HG03457 (cell line): ENCODE measurements around the gene PTPRG.
A peak's percentile ranks its signal among the peaks of the same experiment; 100 is the strongest.

ENCODE experiments used
- ATAC-seq: cut with Tn5 transposase; IDR thresholded peaks from one replicate; pipeline ENCODE4 v1.9.1; 2021; ENCODE audit warnings: moderate number of reproducible peaks; ENCODE audit not compliant: unreplicated experiment

Gene PTPRG

DNA sequence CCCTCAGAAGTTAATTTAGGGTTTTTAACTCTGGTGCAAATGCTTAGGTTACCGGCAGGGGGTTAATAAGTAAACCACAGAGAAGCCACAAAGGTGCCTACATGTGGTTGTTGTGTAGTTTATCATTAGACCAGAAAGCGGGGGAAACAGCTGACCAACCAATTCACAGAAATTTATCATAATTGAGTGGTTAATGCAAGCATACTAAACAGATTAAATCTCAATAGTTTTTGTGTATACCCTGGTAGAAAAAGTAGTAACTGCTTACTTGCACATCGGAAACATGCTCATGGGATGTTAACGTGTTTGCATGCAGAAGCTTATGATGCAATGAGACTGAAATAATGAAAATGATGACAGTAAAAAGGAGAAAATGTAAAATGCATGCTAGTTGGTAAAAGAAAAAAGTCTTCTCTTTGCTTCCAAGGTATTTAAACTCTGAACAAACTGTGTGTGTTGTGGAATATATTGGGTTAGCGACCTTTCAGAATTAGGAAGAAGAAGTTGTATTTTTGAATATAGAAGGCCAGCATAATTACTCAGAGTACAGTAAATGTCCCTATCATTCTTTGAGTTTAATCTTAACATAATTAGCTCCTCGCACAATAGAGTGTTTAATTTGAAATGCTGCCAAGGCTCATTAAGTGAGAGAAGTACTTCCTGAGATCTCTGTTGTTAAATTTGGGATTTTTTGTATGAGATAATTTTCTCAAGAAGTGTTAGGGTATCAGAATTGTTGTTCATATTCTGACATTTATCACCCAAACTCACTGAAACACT is 316.2 kb downstream of the PTPRG start:
- peak; percentile 95 for ATAC-seq

GRCh38 chr3:61882253-61882652 is 320.9 kb downstream of the PTPRG start:
- ATAC-seq, result no peak

- ATAC-seq, result no peak
Observed at GRCh38 chr3:61884794-61885193, 323.4 kb downstream of the PTPRG start.

GRCh38 chr3:61885414-61885813 is 324.0 kb downstream of the PTPRG start:
- ATAC-seq, result no peak

- no peak for ATAC-seq
Observed at GRCh38 chr3:61887206-61887605, 325.8 kb downstream of the PTPRG start.

- ATAC-seq, result no peak
Observed at GRCh38 chr3:61889259-61889658, 327.9 kb downstream of the PTPRG start.

- no peak for ATAC-seq
Observed at GRCh38 chr3:61890167-61890566, 328.8 kb downstream of the PTPRG start.

GRCh38 chr3:61890586-61890985 is 329.2 kb downstream of the PTPRG start:
- no peak for ATAC-seq

DNA sequence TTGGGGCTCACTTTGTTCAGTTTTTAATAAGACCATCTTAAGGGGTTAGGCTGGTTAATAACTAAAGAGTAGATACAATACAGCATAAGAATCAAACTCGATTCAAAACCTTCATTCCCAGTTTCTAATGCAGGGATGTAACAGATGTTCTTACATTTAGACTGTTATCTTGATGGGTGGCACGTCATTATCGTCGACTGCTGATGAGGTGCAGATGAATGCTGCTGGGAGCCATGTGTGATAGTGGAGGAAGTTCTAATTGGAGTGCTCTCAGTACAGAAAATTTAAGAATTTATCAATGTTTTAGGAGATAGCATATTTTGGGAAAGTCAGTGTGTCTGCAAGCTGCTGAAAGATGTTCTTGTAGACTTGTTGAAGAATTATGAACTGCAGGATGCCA is 331.5 kb downstream of the PTPRG start:
- ATAC-seq, result no peak

DNA sequence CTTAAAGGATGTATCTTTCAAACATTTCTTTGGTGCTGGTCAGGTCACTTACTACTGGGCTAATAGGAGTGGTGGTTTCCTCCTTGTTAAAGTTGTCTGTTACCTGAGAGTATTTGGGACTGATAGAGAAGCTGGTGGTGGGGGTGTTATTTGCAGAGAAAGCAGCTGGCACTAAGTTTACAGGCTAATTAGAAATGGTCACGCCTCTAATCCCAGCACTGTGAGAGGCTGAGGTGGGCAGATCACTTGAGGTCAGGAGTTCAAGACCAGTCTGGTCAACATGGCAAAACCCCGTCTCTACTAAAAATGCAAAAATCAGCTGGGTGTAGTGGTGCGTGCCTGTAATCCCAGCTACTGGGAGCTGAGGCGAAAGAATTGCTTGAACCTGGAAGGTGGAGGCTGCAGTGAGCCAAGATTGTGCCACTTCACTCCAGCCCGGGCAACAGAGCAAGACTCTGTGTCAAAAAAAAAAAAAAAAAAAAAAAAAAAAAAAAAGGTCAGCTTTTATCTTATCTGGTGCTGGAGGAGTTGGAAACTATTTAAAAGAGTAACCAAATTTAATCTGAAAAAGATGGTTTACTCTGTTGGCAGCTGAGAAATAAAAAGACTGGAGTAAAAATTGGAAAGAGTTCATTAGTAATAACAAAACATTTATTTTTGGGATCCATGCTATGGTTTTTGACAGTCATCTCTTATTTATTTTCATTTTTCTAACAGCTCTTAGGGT is 332.6 kb downstream of the PTPRG start:
- no peak for ATAC-seq

DNA sequence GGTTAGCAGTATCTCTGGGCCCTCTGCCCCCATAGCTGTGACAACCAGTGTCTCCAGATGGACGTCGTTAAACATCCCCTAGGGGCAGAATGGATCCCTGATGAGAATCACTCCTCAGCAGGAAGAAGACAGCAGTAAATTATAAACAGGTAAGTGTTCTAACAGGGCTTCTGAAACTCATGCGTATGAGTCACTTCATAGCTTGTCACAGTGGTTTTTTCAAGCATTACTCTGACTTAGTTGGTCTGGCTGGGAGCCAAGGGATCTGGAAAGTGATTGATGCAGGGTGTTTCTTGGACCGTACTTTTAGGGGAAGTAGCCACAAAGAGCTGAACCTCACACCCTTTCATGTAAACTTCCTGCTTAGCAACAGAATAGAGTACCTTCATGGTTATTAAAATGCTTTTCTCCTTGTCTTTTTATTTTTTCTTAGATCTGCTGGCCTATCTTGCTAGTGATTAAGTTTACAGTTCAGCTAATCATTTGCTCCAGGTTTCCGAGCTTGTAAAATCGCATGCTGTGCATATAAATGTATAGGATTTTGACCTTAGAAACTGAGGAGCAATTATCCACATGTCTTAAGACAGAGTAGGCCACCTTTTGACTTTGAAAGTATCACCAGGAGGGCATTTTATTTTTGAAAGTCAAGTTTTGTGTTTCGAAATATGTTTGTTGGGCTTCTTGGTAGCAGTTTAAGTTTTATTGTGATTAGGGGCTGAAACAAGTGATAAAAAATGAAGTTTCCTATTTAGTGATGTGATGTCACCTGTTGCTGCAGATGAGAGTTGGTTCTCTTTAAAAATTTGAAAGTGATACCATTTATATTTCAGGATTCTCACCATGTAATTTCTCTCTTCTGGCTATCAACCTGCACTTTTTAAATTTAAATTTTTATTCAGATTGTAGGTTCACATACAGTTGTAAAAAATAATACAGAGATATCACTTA is 333.9 kb downstream of the PTPRG start:
- peak; percentile 98 for ATAC-seq

- no peak for ATAC-seq
Observed at GRCh38 chr3:61896251-61896650, 334.9 kb downstream of the PTPRG start.

DNA sequence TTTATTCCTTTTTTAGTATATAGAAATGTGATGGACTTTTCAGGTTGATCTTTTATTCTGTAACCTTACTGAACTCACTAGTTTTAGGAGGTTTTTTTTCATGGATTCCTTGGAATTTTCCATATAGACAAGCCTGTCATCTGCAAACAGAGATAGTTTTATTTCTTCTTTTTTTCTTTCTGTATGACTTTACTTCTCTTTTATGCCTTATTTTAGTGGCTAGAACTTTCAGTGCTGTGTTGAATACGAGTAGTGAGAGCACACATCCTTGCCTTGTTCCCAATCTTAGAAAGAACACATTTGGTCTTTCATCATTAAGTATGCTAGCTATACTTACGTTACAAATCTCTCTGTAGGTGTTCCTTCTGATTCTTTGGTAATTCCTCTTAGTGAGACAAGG is 336.5 kb downstream of the PTPRG start:
- ATAC-seq, result no peak

DNA sequence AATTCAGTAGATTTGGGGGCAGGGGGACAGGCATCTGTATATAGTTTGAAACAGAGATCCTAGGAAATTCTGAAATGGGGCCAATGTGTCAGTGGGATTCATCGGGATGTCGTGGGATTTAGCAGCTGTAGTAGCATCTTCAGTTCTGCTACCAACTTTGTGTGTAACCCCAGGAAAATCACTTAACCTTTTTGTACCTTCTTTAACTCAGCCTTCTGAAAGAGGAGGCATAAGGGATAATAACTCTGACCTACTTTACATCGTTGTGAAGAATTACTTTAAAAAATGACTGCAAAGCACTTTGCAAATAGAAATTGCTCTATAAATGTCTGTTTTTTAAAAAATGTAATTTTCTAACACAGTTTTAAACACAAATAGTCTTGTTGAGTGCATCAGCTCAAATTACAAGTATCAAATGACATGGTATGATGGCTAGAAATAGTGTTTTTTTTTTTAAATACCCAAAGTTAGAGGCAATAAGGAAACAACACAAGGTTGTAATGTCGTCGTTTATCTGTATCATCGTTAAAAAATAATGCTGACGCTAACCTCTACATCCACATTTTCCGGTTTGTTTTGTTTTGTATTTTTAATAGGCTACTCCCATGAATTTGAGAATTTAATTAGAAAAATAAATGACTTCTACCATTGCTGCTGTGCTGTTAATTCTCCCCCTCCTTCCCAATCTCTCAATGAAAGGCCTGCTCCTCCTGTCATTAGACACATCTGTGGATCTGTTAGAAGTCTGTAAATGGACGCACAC is 338.5 kb downstream of the PTPRG start:
- ATAC-seq, result no peak

GRCh38 chr3:61901496-61901895 is 340.1 kb downstream of the PTPRG start:
- no peak for ATAC-seq

DNA sequence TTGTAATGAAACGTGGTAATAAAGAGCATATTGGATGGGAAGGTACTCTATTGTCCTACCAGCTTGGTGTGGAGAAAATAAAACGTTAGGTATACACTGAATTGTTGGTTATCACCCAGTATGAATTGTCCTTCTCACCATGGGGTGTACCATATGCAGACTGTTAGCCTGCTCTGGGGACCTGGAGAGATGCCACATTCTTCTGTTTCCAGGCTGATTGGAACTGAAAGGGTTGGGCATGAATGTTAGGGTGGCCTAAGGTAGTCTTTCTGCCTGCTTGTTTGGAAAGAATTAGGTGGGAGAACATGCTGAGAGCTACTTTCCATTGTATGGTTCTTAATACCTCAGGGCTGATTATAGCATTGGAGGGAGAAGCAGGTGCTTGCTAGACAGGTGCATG is 340.6 kb downstream of the PTPRG start:
- no peak for ATAC-seq

- ATAC-seq, result no peak
Observed at GRCh38 chr3:61903074-61903473, 341.7 kb downstream of the PTPRG start.

DNA sequence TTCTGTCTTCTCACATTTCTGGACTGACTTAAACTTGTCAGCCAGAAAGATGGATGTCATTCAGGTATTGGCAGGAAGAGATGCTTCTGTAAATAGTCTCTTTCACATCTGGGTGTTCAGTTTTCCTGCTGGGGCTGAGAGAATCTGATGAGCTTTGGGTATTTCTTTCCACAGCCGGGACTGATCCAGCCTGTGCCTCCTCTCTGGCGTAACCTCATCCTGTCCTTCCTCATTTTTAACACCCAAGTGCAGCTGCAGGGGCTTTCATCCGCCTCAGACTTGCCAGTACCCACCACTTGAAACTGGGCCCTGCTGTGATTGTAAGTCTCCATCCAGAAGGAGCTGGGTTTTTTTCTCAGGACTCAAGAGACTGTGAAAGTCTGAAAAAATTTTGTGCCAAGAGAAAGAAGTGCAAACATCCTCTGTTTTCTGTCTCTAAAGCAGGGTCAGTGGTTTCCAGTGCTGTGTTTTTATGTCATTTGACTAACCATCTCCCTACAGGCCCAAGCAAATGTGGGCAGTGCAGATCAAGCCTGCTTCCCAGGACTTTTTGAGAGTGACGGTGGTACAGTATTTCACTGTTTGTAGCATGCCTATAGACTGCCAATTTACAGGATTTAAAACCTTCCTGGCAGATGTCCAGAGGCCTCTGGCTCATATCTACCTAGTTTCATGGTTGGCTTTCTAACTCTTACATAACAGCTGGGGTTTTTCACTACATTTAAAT is 342.7 kb downstream of the PTPRG start:
- ATAC-seq, result no peak

DNA sequence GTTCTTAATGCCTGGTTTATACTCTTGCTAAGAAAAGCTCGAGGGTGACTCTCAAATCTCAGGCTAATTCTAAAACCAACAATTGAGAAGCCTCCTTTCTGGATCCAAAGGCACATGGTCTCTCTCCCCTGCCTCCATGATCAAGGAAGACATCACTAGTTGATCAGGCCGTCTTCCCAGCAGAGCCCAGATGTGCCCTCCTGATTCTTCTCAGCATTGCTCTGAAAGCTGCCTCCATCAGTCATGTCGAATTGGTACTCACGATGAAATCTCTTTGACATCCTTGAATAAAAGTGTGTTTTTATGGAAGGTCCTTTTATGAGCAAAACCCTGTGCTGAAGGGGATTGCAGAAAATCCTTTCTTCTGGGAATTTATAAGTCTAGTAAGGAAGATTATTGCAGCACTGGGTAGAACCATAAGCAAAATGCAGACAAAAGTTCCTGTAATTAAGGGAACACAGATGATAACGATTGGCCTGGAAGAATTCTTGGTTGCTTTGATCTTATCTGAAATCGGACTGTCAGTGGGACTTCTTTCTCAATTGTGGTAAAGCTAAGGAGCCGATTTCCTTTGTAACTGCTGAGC is 345.9 kb downstream of the PTPRG start:
- no peak for ATAC-seq

- no peak for ATAC-seq
Observed at GRCh38 chr3:61908382-61908781, 347.0 kb downstream of the PTPRG start.
